ENCODE results near the gene OBP2A.

DNA sequence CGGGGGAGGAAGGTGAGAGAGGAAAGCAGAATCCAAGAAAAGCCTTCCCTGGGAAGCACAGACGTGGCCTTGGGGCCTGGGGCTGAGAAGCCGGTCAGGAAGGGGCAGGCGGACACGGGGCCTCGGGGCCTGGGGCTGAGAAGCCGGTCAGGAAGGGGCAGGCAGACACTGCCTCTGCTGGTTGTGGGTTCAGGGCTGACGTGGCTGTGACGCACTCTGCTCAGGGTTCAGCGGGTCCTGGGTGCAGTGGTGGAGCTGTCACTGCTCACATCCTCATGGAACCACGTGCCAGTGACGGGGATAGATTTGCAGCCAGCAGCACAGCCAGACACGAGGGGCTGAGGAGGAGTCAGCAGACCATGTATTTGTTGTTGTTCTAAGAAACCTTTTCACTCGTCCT is 28.4 kb downstream of the OBP2A start:
- TF ChIP-seq, protein P1, sequence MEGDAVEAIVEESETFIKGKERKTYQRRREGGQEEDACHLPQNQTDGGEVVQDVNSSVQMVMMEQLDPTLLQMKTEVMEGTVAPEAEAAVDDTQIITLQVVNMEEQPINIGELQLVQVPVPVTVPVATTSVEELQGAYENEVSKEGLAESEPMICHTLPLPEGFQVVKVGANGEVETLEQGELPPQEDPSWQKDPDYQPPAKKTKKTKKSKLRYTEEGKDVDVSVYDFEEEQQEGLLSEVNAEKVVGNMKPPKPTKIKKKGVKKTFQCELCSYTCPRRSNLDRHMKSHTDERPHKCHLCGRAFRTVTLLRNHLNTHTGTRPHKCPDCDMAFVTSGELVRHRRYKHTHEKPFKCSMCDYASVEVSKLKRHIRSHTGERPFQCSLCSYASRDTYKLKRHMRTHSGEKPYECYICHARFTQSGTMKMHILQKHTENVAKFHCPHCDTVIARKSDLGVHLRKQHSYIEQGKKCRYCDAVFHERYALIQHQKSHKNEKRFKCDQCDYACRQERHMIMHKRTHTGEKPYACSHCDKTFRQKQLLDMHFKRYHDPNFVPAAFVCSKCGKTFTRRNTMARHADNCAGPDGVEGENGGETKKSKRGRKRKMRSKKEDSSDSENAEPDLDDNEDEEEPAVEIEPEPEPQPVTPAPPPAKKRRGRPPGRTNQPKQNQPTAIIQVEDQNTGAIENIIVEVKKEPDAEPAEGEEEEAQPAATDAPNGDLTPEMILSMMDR (IDR thresholded peaks at IDR 0.05), result no peak
- no peak for TF ChIP-seq POLR2A (IDR thresholded peaks at IDR 0.05)

All from Peyer's patch (tissue), 4 donors.